H9 (cell line): ENCODE data around the gene SYK. TPM values are rescaled to one million over a fixed set of nuclear protein-coding genes. Genes with fewer than 3 reads are reported as not detected.

Experiments
- DNase-seq: peaks from one replicate; pipeline ENCODE4 v3.0.0-alpha.2; 2017
- H2AFZ ChIP-seq: one replicate; pipeline ENCODE4 v1.6.1; 2013; ENCODE audit warnings: mild to moderate bottlenecking, low read length, control low read depth, moderate library complexity
- H2AK5ac ChIP-seq: 2 replicates; pipeline ENCODE4 v1.6.1; 2013; ENCODE audit warnings: low read length, control low read depth, mixed read lengths; ENCODE audit not compliant: insufficient read length
- H2BK120ac ChIP-seq: one replicate; pipeline ENCODE4 v1.6.1; 2013; ENCODE audit warnings: low read depth, mild to moderate bottlenecking, low read length, control low read depth, inconsistent platforms; ENCODE audit not compliant: poor library complexity, severe bottlenecking
- H2BK12ac ChIP-seq: 2 replicates; pipeline ENCODE4 v1.6.1; 2013; ENCODE audit warnings: low read length, control low read depth, mixed read lengths, low read depth; ENCODE audit not compliant: insufficient read length
- H2BK15ac ChIP-seq: 2 replicates; pipeline ENCODE4 v1.6.1; 2013; ENCODE audit warnings: low read depth, low read length, control low read depth
- H2BK20ac ChIP-seq: one replicate; pipeline ENCODE4 v1.6.1; 2013; ENCODE audit warnings: low read depth, mild to moderate bottlenecking, low read length, control low read depth, inconsistent platforms; ENCODE audit not compliant: poor library complexity, severe bottlenecking
- H2BK5ac ChIP-seq: 2 replicates; pipeline ENCODE4 v1.6.1; 2013; ENCODE audit warnings: low read length, control low read depth, mixed read lengths; ENCODE audit not compliant: insufficient read length
- H3K14ac ChIP-seq: 2 replicates; pipeline ENCODE4 v1.6.1; 2013; ENCODE audit warnings: low read length, control low read depth; ENCODE audit not compliant: insufficient read depth
- H3K18ac ChIP-seq: 2 replicates; pipeline ENCODE4 v1.6.1; 2013; ENCODE audit warnings: low read depth, mild to moderate bottlenecking, mixed read lengths, low read length, control low read depth; ENCODE audit not compliant: insufficient read length
- H3K23ac ChIP-seq: 2 replicates; pipeline ENCODE4 v1.6.1; 2013; ENCODE audit warnings: low read length, control low read depth, mixed read lengths, low read depth; ENCODE audit not compliant: insufficient read length
- H3K23me2 ChIP-seq: 2 replicates; pipeline ENCODE4 v1.6.1; 2013; ENCODE audit warnings: low read depth, mild to moderate bottlenecking, mixed read lengths, low read length, control low read depth; ENCODE audit not compliant: insufficient read length, poor library complexity, severe bottlenecking
- H3K27ac ChIP-seq: 2 replicates; pipeline ENCODE4 v1.5.1; 2013; ENCODE audit warnings: low read length, control low read depth, mixed read lengths, low read depth; ENCODE audit not compliant: insufficient read length
- H3K27me3 ChIP-seq: 2 replicates; pipeline ENCODE4 v1.6.1; 2013; ENCODE audit warnings: low read length, control low read depth, inconsistent platforms; ENCODE audit not compliant: insufficient read depth
- H3K4ac ChIP-seq: 2 replicates; pipeline ENCODE4 v1.6.1; 2013; ENCODE audit warnings: low read depth, mild to moderate bottlenecking, control low read depth, inconsistent platforms, low read length, moderate library complexity
- H3K4me1 ChIP-seq: 2 replicates; pipeline ENCODE4 v1.6.1; 2013; ENCODE audit warnings: low read length, control low read depth, inconsistent platforms; ENCODE audit not compliant: insufficient read depth
- H3K4me2 ChIP-seq: 2 replicates; pipeline ENCODE4 v1.6.1; 2013; ENCODE audit warnings: low read length, control low read depth, mixed read lengths; ENCODE audit not compliant: insufficient read length, insufficient read depth
- H3K56ac ChIP-seq: 2 replicates; pipeline ENCODE4 v1.6.1; 2013; ENCODE audit warnings: low read depth, mild to moderate bottlenecking, mixed read lengths, low read length, control low read depth; ENCODE audit not compliant: insufficient read length
- H3K79me1 ChIP-seq: 2 replicates; pipeline ENCODE4 v1.6.1; 2013; ENCODE audit warnings: low read depth, mild to moderate bottlenecking, moderate library complexity, low read length, control low read depth, inconsistent platforms; ENCODE audit not compliant: insufficient read depth, poor library complexity, severe bottlenecking
- H3K79me2 ChIP-seq: 2 replicates; pipeline ENCODE4 v1.6.1; 2013; ENCODE audit warnings: low read length, control low read depth, inconsistent platforms; ENCODE audit not compliant: insufficient read depth
- H3K9ac ChIP-seq: 2 replicates; pipeline ENCODE4 v1.6.1; 2013; ENCODE audit warnings: low read length, control low read depth, mixed read lengths; ENCODE audit not compliant: insufficient read length; ENCODE audit errors: extremely low read depth
- H3K9me3 ChIP-seq: one replicate; pipeline ENCODE4 v1.6.1; 2013; ENCODE audit warnings: low read depth, low read length, inconsistent platforms; ENCODE audit not compliant: control insufficient read depth
- H3T11ph ChIP-seq: one replicate; pipeline ENCODE4 v1.6.1; 2013; ENCODE audit warnings: mild to moderate bottlenecking, low read length, control low read depth, inconsistent platforms
- H4K20me1 ChIP-seq: one replicate; pipeline ENCODE4 v1.6.1; 2013; ENCODE audit not compliant: control insufficient read depth, insufficient read length, insufficient read depth
- H4K5ac ChIP-seq: 2 replicates; pipeline ENCODE4 v1.6.1; 2013; ENCODE audit warnings: low read depth, mild to moderate bottlenecking, mixed read lengths, low read length, control low read depth; ENCODE audit not compliant: insufficient read length
- H4K8ac ChIP-seq: replicated peaks from 2 replicates; pipeline ENCODE4 v1.6.1; 2013; ENCODE audit warnings: low read length, control low read depth, mixed read lengths, low read depth; ENCODE audit not compliant: insufficient read length
- H4K91ac ChIP-seq: 2 replicates; pipeline ENCODE4 v1.6.1; 2013; ENCODE audit warnings: low read depth, mild to moderate bottlenecking, moderate library complexity, mixed read lengths, low read length, control low read depth; ENCODE audit not compliant: insufficient read length
- H3K27ac Mint-ChIP-seq, 3 experiments: 2 replicates in 2 of 3; 3 replicates in 1 of 3; pipeline ENCODE4 v1.8.0; 2020 to 2021; ENCODE audit warnings: mixed read lengths in 3 of 3, mild to moderate bottlenecking in 1 of 3, moderate library complexity in 1 of 3
- H3K27me3 Mint-ChIP-seq: 2 replicates; pipeline ENCODE4 v1.8.0; 2021; ENCODE audit warnings: low read depth, mild to moderate bottlenecking, moderate library complexity, mixed read lengths
- H3K36me3 Mint-ChIP-seq, 3 experiments: 2 replicates in 2 of 3; 3 replicates in 1 of 3; pipeline ENCODE4 v1.8.0; 2020 to 2021; ENCODE audit warnings: low read depth in 3 of 3, mixed read lengths in 3 of 3; ENCODE audit not compliant: insufficient read depth in 1 of 3
- H3K4me1 Mint-ChIP-seq, 2 experiments: 2 replicates each; pipeline ENCODE4 v1.8.0; 2020; ENCODE audit warnings: mixed read lengths in 2 of 2
- H3K4me3 Mint-ChIP-seq, 2 experiments: 2 replicates in 1 of 2; 3 replicates in 1 of 2; pipeline ENCODE4 v1.8.0; 2020 to 2021; ENCODE audit warnings: mild to moderate bottlenecking in 2 of 2, mixed read lengths in 2 of 2, moderate library complexity in 1 of 2
- H3K9me3 Mint-ChIP-seq, 2 experiments: 2 replicates in 1 of 2; 3 replicates in 1 of 2; pipeline ENCODE4 v1.8.0; 2020; ENCODE audit warnings: mild to moderate bottlenecking in 2 of 2, mixed read lengths in 2 of 2, moderate library complexity in 1 of 2
- WGBS: extraction: QIAGEN DNeasy Blood & Tissue Kit; methylation state at CpG from one replicate; pipeline ENCODE4 v1.1.7; 2013; ENCODE audit warnings: missing lambda C conversion rate, low lambda C conversion rate, mixed read lengths; ENCODE audit not compliant: insufficient read length; ENCODE audit errors: extremely low coverage; 5-methylcytosine and 5-hydroxymethylcytosine counted together
- total RNA-seq: library from RNA; stranded (reverse); gene quantifications from 2 replicates; pipeline ENCODE4 v1.2.1, GENCODE V29; 2021
- TF ChIP-seq, protein P1 (sequence below): fragments of 200-600 bp; sonication (generic); conservative IDR thresholded peaks from 3 replicates; pipeline ENCODE4 v1.8.0; 2021; ENCODE audit warnings: antibody characterized with exemption, mild to moderate bottlenecking

SYK gene
- total RNA-seq, 1 experiment from 2014 or later, result 7.9 TPM

DNA sequence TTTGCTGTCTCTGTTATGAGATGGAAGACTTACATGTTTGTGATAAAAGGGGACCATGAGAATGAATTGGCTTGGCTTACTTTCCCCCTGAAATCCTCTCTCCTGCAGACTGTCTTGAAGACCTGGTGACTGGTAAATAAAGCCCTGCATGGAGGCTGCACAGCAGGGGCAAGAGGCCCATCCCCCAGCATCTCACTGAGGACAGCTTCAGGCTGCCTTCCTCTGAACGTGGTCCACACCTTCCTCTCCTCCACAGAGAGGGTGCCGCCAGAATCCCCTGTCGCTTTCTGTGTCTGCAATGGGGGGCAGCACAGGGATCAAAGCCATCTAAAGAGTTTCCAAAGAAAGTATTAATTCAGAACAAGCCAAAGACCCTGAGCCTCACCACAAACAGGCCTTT is 94.6 kb downstream of the SYK start:
- H3K23me2 ChIP-seq, result no peaks in the 10 kb centered on the region
- H3K4me2 ChIP-seq, result no peak overlapping the region
- H3K23ac ChIP-seq, result no peak overlapping the region
- TF ChIP-seq, protein P1, sequence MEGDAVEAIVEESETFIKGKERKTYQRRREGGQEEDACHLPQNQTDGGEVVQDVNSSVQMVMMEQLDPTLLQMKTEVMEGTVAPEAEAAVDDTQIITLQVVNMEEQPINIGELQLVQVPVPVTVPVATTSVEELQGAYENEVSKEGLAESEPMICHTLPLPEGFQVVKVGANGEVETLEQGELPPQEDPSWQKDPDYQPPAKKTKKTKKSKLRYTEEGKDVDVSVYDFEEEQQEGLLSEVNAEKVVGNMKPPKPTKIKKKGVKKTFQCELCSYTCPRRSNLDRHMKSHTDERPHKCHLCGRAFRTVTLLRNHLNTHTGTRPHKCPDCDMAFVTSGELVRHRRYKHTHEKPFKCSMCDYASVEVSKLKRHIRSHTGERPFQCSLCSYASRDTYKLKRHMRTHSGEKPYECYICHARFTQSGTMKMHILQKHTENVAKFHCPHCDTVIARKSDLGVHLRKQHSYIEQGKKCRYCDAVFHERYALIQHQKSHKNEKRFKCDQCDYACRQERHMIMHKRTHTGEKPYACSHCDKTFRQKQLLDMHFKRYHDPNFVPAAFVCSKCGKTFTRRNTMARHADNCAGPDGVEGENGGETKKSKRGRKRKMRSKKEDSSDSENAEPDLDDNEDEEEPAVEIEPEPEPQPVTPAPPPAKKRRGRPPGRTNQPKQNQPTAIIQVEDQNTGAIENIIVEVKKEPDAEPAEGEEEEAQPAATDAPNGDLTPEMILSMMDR, result no peak
- no peak overlapping the region for H3K9ac ChIP-seq
- no peak for DNase-seq
- H3T11ph ChIP-seq, result no peak overlapping the region
- H2BK120ac ChIP-seq, result no peak overlapping the region
- no peaks in the 10 kb centered on the region for H3K9me3 ChIP-seq
- no peak overlapping the region for H2BK5ac ChIP-seq
- H3K79me1 ChIP-seq, result no peaks in the 10 kb centered on the region
- H3K79me2 ChIP-seq, result no peaks in the 10 kb centered on the region
- H4K8ac ChIP-seq, result no peak overlapping the region
- peaks cover 61 to 66% of the 10 kb centered on the region in 2 experiments for H3K4me1 Mint-ChIP-seq
- H2AFZ ChIP-seq, result no peak overlapping the region
- no peak overlapping the region for H4K5ac ChIP-seq
- no peak overlapping the region for H3K56ac ChIP-seq
- peaks cover 0 to 2% of the 10 kb centered on the region in 2 experiments; a peak in 2 of 5 replicates for H3K9me3 Mint-ChIP-seq
- peak overlapping the region in 1 of 3 experiments; percentile 53; a peak in 1 of 7 replicates for H3K27ac Mint-ChIP-seq
- H2AK5ac ChIP-seq, result no peak overlapping the region
- no peak overlapping the region for H4K91ac ChIP-seq
- no peak overlapping the region for H3K18ac ChIP-seq
- H2BK20ac ChIP-seq, result no peak overlapping the region
- H3K4me3 Mint-ChIP-seq, result no peak overlapping the region
- no peaks in the 10 kb centered on the region for H4K20me1 ChIP-seq
- no peaks in the 10 kb centered on the region for H3K27me3 ChIP-seq
- no peaks in the 10 kb centered on the region for H3K4me1 ChIP-seq
- H3K4ac ChIP-seq, result no peak overlapping the region
- no peak overlapping the region for H3K14ac ChIP-seq
- WGBS, result no CpG with 5 or more reads among the region's 3 CpGs
- no peak overlapping the region for H2BK15ac ChIP-seq
- no peaks in the 10 kb centered on the region for H3K27me3 Mint-ChIP-seq
- no peak overlapping the region for H3K27ac ChIP-seq
- H3K36me3 Mint-ChIP-seq, result no peaks in the 10 kb centered on the region
- no peak overlapping the region for H2BK12ac ChIP-seq
